ENCODE data around the gene NCMAP.

GRCh38 chr1:24588573-24588972 is 32.7 kb downstream of the NCMAP start:
- TF ChIP-seq POLR2A (IDR thresholded peaks at IDR 0.05; ENCODE audit: extremely low read depth, insufficient read length) (no peak), CTCF (IDR thresholded peaks at IDR 0.05; ENCODE audit: low read depth, low read length) (no peak)

Data from NB4 (cell line).